HFFc6 (cell line): ENCODE results near the gene PAXX. TPM values are rescaled to one million over a fixed set of nuclear protein-coding genes. Genes with fewer than 3 reads are reported as not detected.
A peak's percentile ranks its signal among the peaks of the same experiment; 100 is the strongest.

Experiments used
- DNase-seq: peaks from one replicate; pipeline ENCODE4 v3.0.0-alpha.2; 2018
- H3K27ac Mint-ChIP-seq: 2 replicates; pipeline ENCODE4 v1.8.0; 2020; ENCODE audit warnings: mild to moderate bottlenecking, mixed read lengths
- H3K27me3 Mint-ChIP-seq: 2 replicates; pipeline ENCODE4 v1.8.0; 2021; ENCODE audit warnings: mild to moderate bottlenecking, moderate library complexity, mixed read lengths; ENCODE audit not compliant: insufficient read depth
- H3K36me3 Mint-ChIP-seq: 2 replicates; pipeline ENCODE4 v1.8.0; 2021; ENCODE audit warnings: low read depth, mixed read lengths
- H3K4me1 Mint-ChIP-seq: 2 replicates; pipeline ENCODE4 v1.8.0; 2020; ENCODE audit warnings: low read depth, mixed read lengths
- H3K4me3 Mint-ChIP-seq: 2 replicates; pipeline ENCODE4 v1.8.0; 2020; ENCODE audit warnings: mild to moderate bottlenecking, moderate library complexity, mixed read lengths
- H3K9me3 Mint-ChIP-seq: 2 replicates; pipeline ENCODE4 v1.8.0; 2020; ENCODE audit warnings: mild to moderate bottlenecking, mixed read lengths
- CTCF ChIP-seq: fragments of 200-600 bp; sonication (generic); IDR thresholded peaks from 2 replicates; pipeline ENCODE4 v1.5.0; 2021; ENCODE audit warnings: antibody characterized with exemption, mild to moderate bottlenecking
- total RNA-seq, 6 experiments: library from RNA; stranded (reverse); fragmentation: NEBNext Ultra II Directional; extraction: Animal tissue kit (Norgen Biotek cat#: 25700); gene quantifications; 2 replicates in 1 of 6; 3 replicates in 5 of 6; pipeline ENCODE4 v1.2.3, GENCODE V29; 2021

The PAXX gene
- total RNA-seq, 6 experiments from 2014 or later, result 26.0 to 42.6 (median 29.0) TPM

GRCh38 chr9:136990242-136990911 lies 1.8 kb upstream of the PAXX start:
- peaks cover 4% of the 10 kb centered on the region; the same call in 1 of the 2 replicates for H3K9me3 Mint-ChIP-seq
- H3K4me3 Mint-ChIP-seq, result no peak overlapping the region
- no peaks in the 10 kb centered on the region; the same call in 1 of the 2 replicates for H3K4me1 Mint-ChIP-seq
- DNase-seq, result no peak
- TF ChIP-seq CTCF, result no peak
- H3K27me3 Mint-ChIP-seq, result peaks cover 21% of the 10 kb centered on the region
- no peak overlapping the region for H3K27ac Mint-ChIP-seq
- peaks cover 5% of the 10 kb centered on the region; the same call in 1 of the 2 replicates for H3K36me3 Mint-ChIP-seq

- Mint-ChIP-seq H3K27me3 (peaks cover 18% of the 10 kb centered on the region), H3K4me3 (peak overlapping the region; percentile 85), H3K9me3 (peaks cover 4% of the 10 kb centered on the region; the same call in 1 of the 2 replicates), H3K36me3 (peaks cover 5% of the 10 kb centered on the region; the same call in 1 of the 2 replicates), H3K4me1 (peaks cover 15% of the 10 kb centered on the region), H3K27ac (peak overlapping the region; percentile 57; the same call in 1 of the 2 replicates)
- DNase-seq, result no peak
- TF ChIP-seq CTCF, result no peak
Measured at GRCh38 chr9:136992819-136993369, 672 bp downstream of the PAXX start.

GRCh38 chr9:136994180-136994887 lies 2.1 kb downstream of the PAXX start:
- H3K4me1 Mint-ChIP-seq, result peaks cover 22% of the 10 kb centered on the region
- H3K4me3 Mint-ChIP-seq, result no peak overlapping the region; the same call in 1 of the 2 replicates

DNA sequence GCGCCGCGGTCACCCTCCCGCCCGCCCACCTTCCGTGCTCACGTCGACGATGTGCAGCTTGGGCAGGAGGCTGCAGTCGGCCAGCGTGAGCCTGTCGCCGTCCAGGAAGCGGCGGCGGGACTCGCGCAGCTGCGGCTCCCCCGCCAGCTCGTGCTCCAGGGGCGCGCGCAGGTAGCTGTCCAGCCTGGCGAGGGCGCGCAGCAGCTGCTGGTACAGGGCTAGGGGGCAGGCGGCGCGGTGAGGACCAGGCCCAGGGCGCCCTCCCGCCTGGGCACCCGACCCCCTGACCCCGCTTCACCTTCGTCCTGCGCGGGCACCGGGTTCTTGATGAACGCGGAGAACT lies 2.6 kb downstream of the PAXX start:
- H3K36me3 Mint-ChIP-seq, result peaks cover 5% of the 10 kb centered on the region; the same call in 1 of the 2 replicates
- peaks cover 4% of the 10 kb centered on the region; the same call in 1 of the 2 replicates for H3K9me3 Mint-ChIP-seq
- H3K4me1 Mint-ChIP-seq, result peaks cover 23% of the 10 kb centered on the region
- no peak overlapping the region for H3K27ac Mint-ChIP-seq
- no peak overlapping the region for H3K4me3 Mint-ChIP-seq
- peaks cover 8% of the 10 kb centered on the region for H3K27me3 Mint-ChIP-seq
- TF ChIP-seq CTCF, result no peak
- DNase-seq, result no peak

More at GRCh38 chr9:136994180-136994887, 2.1 kb downstream of the PAXX start:
- Mint-ChIP-seq H3K36me3 (peaks cover 5% of the 10 kb centered on the region; the same call in 1 of the 2 replicates), H3K9me3 (peaks cover 4% of the 10 kb centered on the region; the same call in 1 of the 2 replicates), H3K27ac (no peak overlapping the region), H3K27me3 (peaks cover 8% of the 10 kb centered on the region)
- no peak for TF ChIP-seq CTCF
- no peak for DNase-seq

DNA sequence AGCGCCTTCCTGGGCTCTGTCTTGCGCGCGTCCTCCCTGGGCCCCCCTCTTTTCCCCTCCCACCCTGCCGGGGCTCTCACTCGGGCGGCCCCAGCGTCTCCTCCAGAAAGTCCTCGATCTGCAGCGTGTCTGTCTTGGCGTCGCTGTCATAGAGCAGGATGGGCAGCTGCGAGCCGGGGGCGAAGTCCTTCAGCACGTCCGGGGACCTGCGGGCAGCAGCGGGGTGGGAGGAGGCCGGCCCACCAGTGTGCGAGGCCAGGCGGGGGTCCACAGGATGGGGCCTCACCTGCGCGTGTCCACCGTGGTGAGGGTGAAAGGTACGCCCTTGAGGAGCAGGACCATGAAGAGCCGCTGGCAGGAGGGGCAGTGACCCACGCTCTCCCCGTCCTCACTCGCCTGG lies 3.1 kb downstream of the PAXX start:
- peaks cover 4% of the 10 kb centered on the region; the same call in 1 of the 2 replicates for H3K9me3 Mint-ChIP-seq
- H3K36me3 Mint-ChIP-seq, result peaks cover 5% of the 10 kb centered on the region; the same call in 1 of the 2 replicates
- peaks cover 4% of the 10 kb centered on the region for H3K27me3 Mint-ChIP-seq
- no peak overlapping the region for H3K4me3 Mint-ChIP-seq
- H3K4me1 Mint-ChIP-seq, result peaks cover 28% of the 10 kb centered on the region
- no peak for DNase-seq
- H3K27ac Mint-ChIP-seq, result no peak overlapping the region
- TF ChIP-seq CTCF, result no peak
